NB4 (cell line): Measurements from ENCODE around the gene MEGF8.

Experiments
- DNase-seq: peaks from one replicate; pipeline ENCODE4 v3.0.0; 2010; ENCODE audit warnings: low read depth
- H3K4me3 ChIP-seq: one replicate; pipeline ENCODE4 v1.5.1; 2011; ENCODE audit warnings: mild to moderate bottlenecking, low read depth, low read length, moderate library complexity
- CTCF ChIP-seq: IDR thresholded peaks from one replicate; pipeline ENCODE4 v1.5.1; 2012; ENCODE audit warnings: low read depth, low read length
- MAX ChIP-seq: IDR thresholded peaks from 2 replicates; pipeline ENCODE4 v1.6.1; 2011; ENCODE audit warnings: low read depth, low read length
- MYC ChIP-seq: IDR thresholded peaks from 2 replicates; pipeline ENCODE4 v1.6.1; 2011; ENCODE audit warnings: low read depth, low read length
- POLR2A ChIP-seq: IDR thresholded peaks from 2 replicates; pipeline ENCODE4 v1.6.1; 2011; ENCODE audit warnings: mild to moderate bottlenecking; ENCODE audit not compliant: insufficient read length; ENCODE audit errors: extremely low read depth

MEGF8 gene

GRCh38 chr19:42355896-42356295, 30.5 kb downstream of the MEGF8 start:
- DNase-seq: no peak
- TF ChIP-seq POLR2A: no peak
- no peak for TF ChIP-seq MYC
- TF ChIP-seq MAX: no peak
- TF ChIP-seq CTCF: no peak
- H3K4me3 ChIP-seq: no peak overlapping the region

- DNase-seq: no peak
- H3K4me3 ChIP-seq: no peak overlapping the region
- TF ChIP-seq MAX: no peak
- TF ChIP-seq POLR2A: no peak
- TF ChIP-seq MYC: no peak
- TF ChIP-seq CTCF: no peak
Measured at GRCh38 chr19:42356686-42357085, 31.3 kb downstream of the MEGF8 start.

GRCh38 chr19:42357290-42357689, 31.9 kb downstream of the MEGF8 start:
- no peak for DNase-seq
- TF ChIP-seq POLR2A (no peak), CTCF (no peak), MYC (no peak), MAX (no peak)
- H3K4me3 ChIP-seq: no peak overlapping the region

GRCh38 chr19:42360787-42361544, 35.5 kb downstream of the MEGF8 start:
- H3K4me3 ChIP-seq: no peak overlapping the region
- no peak for TF ChIP-seq POLR2A
- TF ChIP-seq MYC: no peak
- no peak for TF ChIP-seq CTCF
- no peak for TF ChIP-seq MAX
- no peak for DNase-seq

- DNase-seq: no peak
- no peak overlapping the region for H3K4me3 ChIP-seq
- TF ChIP-seq MYC (no peak), CTCF (no peak), POLR2A (no peak), MAX (no peak)
Measured at GRCh38 chr19:42361545-42361910, 36.1 kb downstream of the MEGF8 start.
